ENCODE measurements around the gene GPR32.

GRCh38 chr19:50784710-50785109, 14.4 kb downstream of the GPR32 start:
- no peak for TF ChIP-seq CTCF (IDR thresholded peaks at IDR 0.05)
- TF ChIP-seq POLR2A (IDR thresholded peaks at IDR 0.05) = no peak

Measured in testis (tissue), 2 donors.